Measurements from ENCODE around the gene MAD1L1. TPM values are rescaled to one million over a fixed set of nuclear protein-coding genes. Genes with fewer than 3 reads are reported as not detected.

Gene MAD1L1
- total RNA-seq, 4 donors from 2014 or later: 8.0 to 52.7 (median 26.7) TPM

DNA sequence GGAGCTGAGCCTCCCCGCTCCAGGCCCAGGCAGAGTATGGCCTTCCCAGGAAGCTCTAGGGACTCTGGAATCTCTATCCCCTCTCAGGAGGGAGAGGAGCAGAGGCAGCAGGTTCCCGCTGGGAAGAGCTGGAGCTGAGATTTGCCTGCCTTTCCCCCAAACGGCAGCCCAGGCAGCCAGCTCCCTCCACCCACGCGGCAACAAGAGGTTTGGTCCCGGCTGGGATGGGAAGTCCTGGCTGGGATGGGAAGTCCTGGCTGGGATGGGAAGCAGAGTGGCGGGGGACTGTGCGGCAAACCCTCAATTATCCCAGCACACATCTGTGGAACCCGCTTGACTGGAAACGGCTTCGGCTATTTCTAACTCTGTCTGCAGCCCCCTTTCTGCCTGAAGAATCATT lies 339.7 kb downstream of the MAD1L1 start:
- Histone ChIP-seq H3K27ac (no peak overlapping the region), H3K9me3 (no peaks in the 10 kb centered on the region), H3K4me1 (no peaks in the 10 kb centered on the region), H3K4me3 (no peak overlapping the region), H3K36me3 (no peaks in the 10 kb centered on the region), H3K27me3 (no peaks in the 10 kb centered on the region)
- WGBS, 2 donors (ENCODE audit: low coverage in 1 of 2): 83 to 89% methylated on average over 1 to 11 of the region's 11 CpGs
- in situ Hi-C loops (cut with MboI; ENCODE audit: low pct_ligation_motif_present in 1 of 4, low pct_unique_long_range_greater_than_20kb in 1 of 4, low sequenced_read_pairs in 3 of 4): no loop called here
- no peak for DNase-seq
- intact Hi-C loops (cut with DNase I; ENCODE audit: low total_unique reads): no loop called here
- TF ChIP-seq POLR2A (IDR thresholded peaks at IDR 0.05): no peak
- TF ChIP-seq POLR2AphosphoS5 (IDR thresholded peaks at IDR 0.05): no peak
- TF ChIP-seq, protein P1, sequence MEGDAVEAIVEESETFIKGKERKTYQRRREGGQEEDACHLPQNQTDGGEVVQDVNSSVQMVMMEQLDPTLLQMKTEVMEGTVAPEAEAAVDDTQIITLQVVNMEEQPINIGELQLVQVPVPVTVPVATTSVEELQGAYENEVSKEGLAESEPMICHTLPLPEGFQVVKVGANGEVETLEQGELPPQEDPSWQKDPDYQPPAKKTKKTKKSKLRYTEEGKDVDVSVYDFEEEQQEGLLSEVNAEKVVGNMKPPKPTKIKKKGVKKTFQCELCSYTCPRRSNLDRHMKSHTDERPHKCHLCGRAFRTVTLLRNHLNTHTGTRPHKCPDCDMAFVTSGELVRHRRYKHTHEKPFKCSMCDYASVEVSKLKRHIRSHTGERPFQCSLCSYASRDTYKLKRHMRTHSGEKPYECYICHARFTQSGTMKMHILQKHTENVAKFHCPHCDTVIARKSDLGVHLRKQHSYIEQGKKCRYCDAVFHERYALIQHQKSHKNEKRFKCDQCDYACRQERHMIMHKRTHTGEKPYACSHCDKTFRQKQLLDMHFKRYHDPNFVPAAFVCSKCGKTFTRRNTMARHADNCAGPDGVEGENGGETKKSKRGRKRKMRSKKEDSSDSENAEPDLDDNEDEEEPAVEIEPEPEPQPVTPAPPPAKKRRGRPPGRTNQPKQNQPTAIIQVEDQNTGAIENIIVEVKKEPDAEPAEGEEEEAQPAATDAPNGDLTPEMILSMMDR (IDR thresholded peaks at IDR 0.05): no peak
- TF ChIP-seq EP300 (IDR thresholded peaks at IDR 0.05; ENCODE audit: low read depth): no peak

DNA sequence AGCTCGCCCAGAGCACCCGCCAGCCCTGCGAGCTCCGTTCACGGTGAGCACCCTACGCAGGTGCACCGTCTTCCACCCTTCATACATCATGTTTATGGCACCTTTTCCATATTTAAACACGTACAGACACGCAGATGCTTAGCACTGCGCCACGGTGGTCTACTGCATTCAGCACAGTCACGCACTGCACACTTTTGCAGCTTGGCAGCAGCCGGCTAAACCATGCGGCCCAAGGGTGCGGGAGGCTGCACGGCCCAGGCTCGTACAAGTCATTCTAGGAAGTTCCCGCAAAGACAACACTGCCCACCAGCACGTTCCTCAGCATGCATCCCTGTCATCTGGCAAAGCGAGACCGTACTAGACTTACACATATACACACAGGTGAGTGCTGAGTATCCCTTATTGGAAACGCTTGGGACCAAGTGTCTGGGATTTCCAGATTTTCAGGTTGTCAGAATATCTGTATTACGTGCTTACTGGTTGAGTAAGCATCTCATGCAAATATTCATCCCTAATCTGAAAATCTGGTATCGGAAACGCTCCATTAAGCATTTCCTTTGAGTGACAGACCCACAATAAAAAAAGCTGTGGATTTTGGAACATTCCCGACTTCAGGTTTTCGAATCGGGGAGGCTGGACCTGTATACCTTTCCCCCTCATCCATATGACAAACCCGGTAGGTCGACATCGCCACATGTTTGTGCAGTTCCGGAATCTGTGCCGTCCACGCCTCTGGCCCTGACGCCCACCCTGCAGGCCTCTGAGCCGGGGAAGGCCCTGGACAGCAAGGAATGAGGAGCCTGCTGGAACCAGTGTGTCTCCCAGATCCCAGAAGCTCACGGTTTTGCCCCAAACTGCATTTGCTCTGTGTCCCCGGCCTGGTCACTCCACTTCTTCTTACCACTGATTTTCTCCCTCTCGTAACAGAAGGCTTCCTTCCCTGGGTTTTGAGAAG lies 340.5 kb downstream of the MAD1L1 start:
- Histone ChIP-seq H3K27ac (no peak overlapping the region), H3K9me3 (no peaks in the 10 kb centered on the region), H3K27me3 (no peaks in the 10 kb centered on the region), H3K4me3 (no peak overlapping the region), H3K4me1 (no peaks in the 10 kb centered on the region), H3K36me3 (no peaks in the 10 kb centered on the region)
- in situ Hi-C loops (cut with MboI; ENCODE audit: low pct_ligation_motif_present in 1 of 4, low pct_unique_long_range_greater_than_20kb in 1 of 4, low sequenced_read_pairs in 3 of 4): no loop called here
- 95 to 100% methylated on average over 3 to 39 of the region's 39 CpGs for WGBS, 2 donors (ENCODE audit: low coverage in 1 of 2)
- TF ChIP-seq POLR2A (IDR thresholded peaks at IDR 0.05) (no peak), POLR2AphosphoS5 (IDR thresholded peaks at IDR 0.05) (no peak), EP300 (IDR thresholded peaks at IDR 0.05; ENCODE audit: low read depth) (no peak)
- TF ChIP-seq, protein P1 (IDR thresholded peaks at IDR 0.05): no peak
- no peak for DNase-seq
- intact Hi-C loops (cut with DNase I; ENCODE audit: low total_unique reads): no loop called here

DNA sequence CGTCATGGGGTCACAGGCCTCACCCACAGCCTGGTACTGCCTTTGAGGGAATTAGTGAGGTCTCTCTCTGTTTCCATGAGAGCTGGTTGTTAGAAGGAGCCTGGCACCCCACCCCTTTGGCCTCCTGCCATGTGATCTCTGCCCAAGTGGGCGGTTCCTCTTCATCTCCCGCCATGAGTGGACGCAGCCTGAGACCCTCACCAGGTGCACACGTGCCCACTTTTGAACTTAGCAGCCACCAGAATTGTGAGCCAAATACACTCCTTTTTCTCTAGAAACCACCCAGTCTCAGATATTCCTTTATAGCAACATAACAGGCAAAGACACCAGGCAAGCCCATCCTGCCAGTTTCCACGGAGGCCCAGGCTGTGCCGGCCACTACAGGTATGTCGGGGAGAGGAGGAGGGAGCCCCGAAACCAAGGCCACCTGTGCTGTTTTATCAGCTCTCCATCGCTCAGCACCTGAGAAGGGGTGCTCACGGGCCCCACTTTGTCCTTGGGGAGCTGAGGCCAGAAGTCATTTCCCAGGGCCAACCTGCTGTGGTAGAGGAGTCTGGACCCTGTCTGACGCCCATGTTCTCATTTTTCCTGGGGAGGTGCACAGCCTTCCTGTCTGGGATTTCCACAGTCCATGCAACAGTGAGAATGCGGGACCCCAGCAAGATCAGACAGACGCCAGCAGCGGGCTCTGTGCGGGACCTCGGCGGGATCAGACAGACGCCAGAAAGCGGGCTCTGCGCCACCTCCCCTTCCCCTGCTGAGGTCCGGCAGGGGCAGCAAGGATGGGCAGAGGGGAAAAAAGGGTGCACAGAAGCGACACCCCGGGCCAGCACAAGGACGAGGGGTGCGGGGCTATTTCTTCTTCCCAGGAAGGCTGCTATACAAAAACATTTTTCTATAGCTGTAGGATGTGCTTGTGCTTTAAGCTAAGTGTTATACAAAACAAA lies 342.2 kb downstream of the MAD1L1 start:
- no peak for DNase-seq
- TF ChIP-seq EP300 (IDR thresholded peaks at IDR 0.05; ENCODE audit: low read depth) (no peak), POLR2A (IDR thresholded peaks at IDR 0.05) (no peak), POLR2AphosphoS5 (IDR thresholded peaks at IDR 0.05) (no peak)
- TF ChIP-seq, protein P1 (IDR thresholded peaks at IDR 0.05): no peak
- Histone ChIP-seq H3K27me3 (no peaks in the 10 kb centered on the region), H3K4me1 (no peaks in the 10 kb centered on the region), H3K4me3 (no peak overlapping the region), H3K27ac (no peak overlapping the region), H3K36me3 (no peaks in the 10 kb centered on the region), H3K9me3 (no peaks in the 10 kb centered on the region)
- WGBS, 2 donors (ENCODE audit: low coverage in 1 of 2): 82 to 90% methylated on average over 13 to 26 of the region's 26 CpGs
- in situ Hi-C loops (cut with MboI; ENCODE audit: low pct_ligation_motif_present in 1 of 4, low pct_unique_long_range_greater_than_20kb in 1 of 4, low sequenced_read_pairs in 3 of 4) (no loop called here), intact Hi-C loops (cut with DNase I; ENCODE audit: low total_unique reads) (no loop called here)
